ENCODE data around the gene JUNB. TPM values are rescaled to one million over a fixed set of nuclear protein-coding genes. Genes with fewer than 3 reads are reported as not detected.

JUNB gene
- total RNA-seq, 1 experiment from 2014 or later = 6.6 TPM

GRCh38 chr19:12763100-12763499 lies 28.2 kb upstream of the JUNB start:
- POLR2A ChIA-PET = no interaction called here
- Mint-ChIP-seq H3K27ac (no peak overlapping the region), H3K4me1 (peaks cover 5% of the 10 kb centered on the region; the same call in 1 of the 2 replicates), H3K9me3 (no peaks in the 10 kb centered on the region), H3K36me3 (peaks cover 27% of the 10 kb centered on the region), H3K27me3 (ENCODE audit: low read depth) (no peaks in the 10 kb centered on the region; the same call in 1 of the 2 replicates), H3K4me3 (no peak overlapping the region)
- TF ChIP-seq SP1 (CRISPR knock-in tag; conservative IDR thresholded peaks at IDR 0.05) = no peak
- no peak for TF ChIP-seq NFYB (CRISPR knock-in tag; conservative IDR thresholded peaks at IDR 0.05; ENCODE audit: low read depth)
- no peak for TF ChIP-seq NR3C1 (CRISPR knock-in tag; conservative IDR thresholded peaks at IDR 0.05; ENCODE audit: low read depth)
- TF ChIP-seq ZNF281 (CRISPR knock-in tag; IDR thresholded peaks at IDR 0.05) = no peak
- TF ChIP-seq AFF4 (CRISPR knock-in tag; IDR thresholded peaks at IDR 0.05; ENCODE audit: borderline replicate concordance) = no peak
- TF ChIP-seq GRHL2 (CRISPR knock-in tag; IDR thresholded peaks at IDR 0.05; ENCODE audit: insufficient replicate concordance, severe bottlenecking) = no peak
- TF ChIP-seq ZBTB21 (CRISPR knock-in tag; IDR thresholded peaks at IDR 0.05; ENCODE audit: borderline replicate concordance) = no peak
- no peak for TF ChIP-seq E2F5 (CRISPR knock-in tag; IDR thresholded peaks at IDR 0.05)
- TF ChIP-seq CREB1 (CRISPR knock-in tag; IDR thresholded peaks at IDR 0.05) = no peak
- no peak for TF ChIP-seq NFATC4 (CRISPR knock-in tag; IDR thresholded peaks at IDR 0.05)
- no peak for TF ChIP-seq KAT7 (CRISPR knock-in tag; IDR thresholded peaks at IDR 0.05; ENCODE audit: borderline replicate concordance)
- no peak for TF ChIP-seq ZSCAN18 (CRISPR knock-in tag; IDR thresholded peaks at IDR 0.05)
- TF ChIP-seq ZNF121 (CRISPR knock-in tag; IDR thresholded peaks at IDR 0.05) = no peak
- no peak for TF ChIP-seq ZNF512 (CRISPR knock-in tag; IDR thresholded peaks at IDR 0.05; ENCODE audit: borderline replicate concordance)
- no peak for TF ChIP-seq E2F4 (CRISPR knock-in tag; IDR thresholded peaks at IDR 0.05; ENCODE audit: borderline replicate concordance, low read depth)
- TF ChIP-seq FOXP1 (CRISPR knock-in tag; IDR thresholded peaks at IDR 0.05; ENCODE audit: borderline replicate concordance) = no peak
- TF ChIP-seq ZNF532 (CRISPR knock-in tag; IDR thresholded peaks at IDR 0.05; ENCODE audit: borderline replicate concordance) = no peak
- no peak for TF ChIP-seq MYBL2 (CRISPR knock-in tag; IDR thresholded peaks at IDR 0.05)
- CTCF ChIA-PET = interaction anchor here (1.4 to 11.1 kb wide), 3 partner anchors 13 to 85 kb away, joined by 4 to 341 read pairs (median 97); partner anchors contain the start of genes HOOK2, JUNB, PRDX2 and THSD8
- ATAC-seq = no peak
- no peak for DNase-seq (ENCODE audit: low spot score)

Measured in WTC11 (cell line).